Fibroblast of skin of back (primary cell): Measurements from ENCODE around the gene PRG2.
A peak's percentile ranks its signal among the peaks of the same experiment; 100 is the strongest.

ENCODE experiments used
- DNase-seq: peaks from one replicate; pipeline ENCODE4 v3.0.0-alpha.2; 2013

The PRG2 gene

DNA sequence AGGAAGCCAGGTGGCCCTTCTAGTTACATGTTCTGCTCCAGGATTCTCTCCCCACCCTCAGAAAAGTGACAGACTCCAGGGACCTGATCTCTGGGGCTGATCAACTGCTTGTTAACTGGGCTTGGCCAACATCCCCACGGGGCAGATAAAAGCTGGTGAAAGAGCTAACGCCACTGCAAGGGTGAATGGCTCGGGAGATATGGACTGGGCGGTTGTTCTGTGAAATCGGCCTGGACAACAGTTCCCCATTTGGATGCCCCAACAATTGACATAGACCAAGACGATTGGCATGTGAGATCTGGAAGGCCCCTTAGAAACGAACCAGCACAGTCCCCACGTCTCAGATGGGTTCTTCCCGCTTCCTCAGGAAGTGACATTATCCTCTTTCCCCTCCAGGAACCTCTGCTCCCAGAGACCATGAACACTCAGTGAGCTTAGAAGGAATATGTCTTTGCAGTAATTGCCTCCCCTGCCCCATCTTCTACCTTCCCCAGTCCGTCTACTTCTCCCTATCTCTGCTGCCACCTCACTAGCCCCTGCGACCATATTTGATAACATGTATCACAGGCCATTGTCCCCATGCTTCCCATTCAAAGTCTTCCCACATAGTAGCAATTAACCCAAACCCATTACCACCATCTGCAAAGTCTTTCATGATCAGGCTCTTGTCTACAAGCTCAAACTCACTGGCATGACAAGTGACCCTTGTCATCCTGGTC lies 5.6 kb upstream of the PRG2 start:
- DNase-seq: no peak

DNA sequence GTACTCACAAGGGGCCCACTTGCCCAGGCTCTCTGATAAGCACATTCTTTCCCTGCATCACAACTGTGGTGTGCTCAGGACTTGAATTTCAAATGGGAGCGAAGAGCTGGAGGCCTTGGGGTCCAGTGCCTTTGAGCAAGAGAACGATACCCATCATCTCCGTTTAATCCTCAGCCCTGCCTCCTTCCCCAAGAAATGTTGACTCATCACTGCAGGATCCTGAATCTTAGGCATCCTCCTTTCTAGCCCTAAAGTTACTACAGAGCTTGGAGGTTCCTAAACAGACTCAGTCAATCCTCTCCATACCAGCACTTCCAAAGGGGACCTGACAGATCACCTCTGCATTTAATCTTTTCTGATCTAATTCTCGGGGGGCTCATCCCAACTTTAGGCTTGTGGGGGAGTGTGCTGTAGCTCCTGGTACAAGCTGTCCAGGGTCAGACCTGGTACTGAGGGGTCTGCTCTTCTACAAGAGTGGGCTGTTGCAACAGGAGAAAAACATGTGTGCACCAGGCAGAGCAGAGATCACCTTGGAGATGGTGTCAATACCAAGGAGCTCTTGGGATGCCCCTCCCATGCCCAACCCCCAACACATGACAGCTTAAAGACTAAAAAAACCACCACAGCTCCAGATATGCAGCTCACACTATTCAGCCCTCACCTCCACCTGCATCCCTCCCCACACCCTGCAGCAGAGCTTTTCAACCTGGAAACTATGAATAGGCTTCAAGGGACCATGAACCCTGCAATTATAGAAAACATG lies 3.9 kb upstream of the PRG2 start:
- no peak for DNase-seq

GRCh38 chr11:57392763-57393105 lies 2.3 kb upstream of the PRG2 start:
- DNase-seq: no peak

DNA sequence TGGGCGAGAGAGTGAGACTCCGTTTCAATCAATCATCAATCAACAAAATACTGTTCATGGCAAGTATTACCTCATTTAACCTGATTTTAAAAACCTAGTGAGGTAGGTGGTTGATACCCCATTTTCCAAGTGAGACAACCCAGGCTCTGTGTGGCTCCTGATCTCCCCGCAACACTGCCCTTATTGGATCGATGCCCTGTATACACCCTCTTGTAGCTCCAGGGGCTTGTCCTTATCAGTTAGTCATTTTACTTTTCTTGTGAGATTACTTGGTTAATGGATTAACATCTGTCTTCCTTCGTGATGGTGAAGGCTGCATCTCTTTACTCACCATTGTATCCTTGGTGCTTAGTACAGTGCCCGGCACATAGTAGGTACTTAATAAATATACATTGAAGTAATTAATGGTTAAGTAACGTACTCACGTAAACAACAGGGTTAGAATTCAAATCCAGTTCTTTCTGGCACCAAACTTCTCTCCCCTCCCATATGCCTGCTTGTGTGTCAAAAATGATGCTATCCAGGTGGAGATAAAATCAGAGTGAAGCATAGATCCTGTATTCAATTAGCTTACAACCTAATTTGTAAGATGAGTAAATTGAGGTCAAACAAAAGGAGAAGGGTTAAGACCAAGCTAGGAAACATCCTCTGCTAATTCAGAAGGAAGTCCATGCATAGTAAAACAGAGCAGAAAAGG lies 1.8 kb upstream of the PRG2 start:
- DNase-seq: no peak

DNA sequence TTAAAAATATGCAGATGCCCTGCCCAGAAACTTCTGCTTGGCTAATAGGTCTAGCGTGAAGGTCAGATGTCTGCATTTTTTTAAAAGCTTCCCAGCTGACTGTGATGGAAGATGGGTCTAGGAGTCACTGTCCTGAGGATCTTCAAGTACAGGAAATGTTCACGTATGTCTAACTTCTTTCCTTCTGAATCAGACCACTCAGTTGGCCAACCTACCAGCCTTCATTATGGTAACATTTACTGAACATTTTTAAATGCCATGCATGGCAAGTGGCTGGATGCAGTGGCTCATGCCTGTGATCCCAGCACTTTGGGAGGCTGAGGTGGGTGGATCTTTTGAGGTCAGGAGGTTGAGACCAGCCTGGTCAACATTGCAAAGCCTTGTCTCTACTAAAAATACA lies 1.1 kb upstream of the PRG2 start:
- no peak for DNase-seq

DNA sequence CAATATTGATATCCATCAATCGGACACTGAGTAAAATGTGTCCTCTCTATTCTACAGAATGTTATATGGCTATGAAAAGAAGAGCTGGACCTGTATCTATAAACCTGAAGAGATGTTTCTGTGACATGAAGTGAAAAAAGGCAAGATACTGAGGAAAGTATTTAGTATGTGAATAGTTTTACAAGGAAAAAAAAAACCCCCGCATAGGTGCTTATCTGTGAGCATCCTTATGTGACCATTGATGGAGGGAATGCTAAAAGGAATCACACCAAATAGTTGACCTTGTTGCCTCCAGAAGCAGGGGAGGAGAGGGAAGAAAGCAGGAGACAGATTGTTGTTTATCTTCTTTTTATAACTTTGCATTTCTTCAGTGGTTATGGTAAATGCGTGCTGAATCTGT lies 661 bp upstream of the PRG2 start:
- no peak for DNase-seq

DNA sequence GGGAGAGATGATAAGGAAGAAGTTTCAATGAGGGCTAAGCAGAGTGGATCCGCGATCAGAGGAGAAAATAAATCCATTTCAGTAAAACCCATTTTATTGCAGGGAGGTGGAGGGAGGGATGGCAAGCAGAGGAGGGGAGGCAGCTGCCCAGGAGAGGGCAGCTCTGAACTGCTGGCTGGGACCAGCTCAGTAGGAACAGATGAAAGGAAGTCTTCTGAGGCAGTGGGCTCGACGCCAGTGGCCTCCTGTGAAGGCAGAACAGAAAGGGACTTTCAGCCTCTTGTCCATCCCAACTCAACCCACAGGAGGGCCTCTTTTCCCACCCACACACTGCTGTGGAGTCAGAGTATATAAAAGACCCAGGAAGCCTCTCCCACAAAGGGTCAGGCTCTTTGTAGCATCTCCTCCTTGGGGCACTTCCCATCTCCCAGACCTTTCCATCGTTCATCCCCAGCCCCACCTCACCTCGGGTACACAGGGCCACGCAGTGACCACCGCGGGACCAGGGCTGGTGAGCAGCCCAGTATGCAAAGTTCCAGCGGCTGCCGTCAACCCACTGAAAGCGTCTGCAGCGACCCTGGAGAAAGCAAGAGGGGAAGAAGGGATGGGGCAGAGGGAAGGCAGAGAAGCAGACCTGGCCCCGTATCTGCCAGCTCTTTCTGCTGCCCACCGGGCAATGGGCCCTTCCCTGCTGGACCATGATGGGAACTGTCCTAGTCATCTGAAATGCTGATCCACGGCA lies 3.0 kb downstream of the PRG2 start:
- no peak for DNase-seq

- DNase-seq: no peak
These were observed 4.1 kb downstream of the PRG2 start for GRCh38 chr11:57386178-57386940.

GRCh38 chr11:57380975-57381374 lies 9.5 kb downstream of the PRG2 start, which contains the start of gene PRG3:
Gene PRG3, minus strand, starts transcription at chr11:57381150. Its CDS starts 442 bp downstream, at chr11:57380708.
- DNase-seq: no peak

- DNase-seq: peak; percentile 13
These were observed 10.7 kb downstream of the PRG2 start for GRCh38 chr11:57379732-57380131.

GRCh38 chr11:57378186-57378585 lies 12.3 kb downstream of the PRG2 start:
- no peak for DNase-seq

- DNase-seq: no peak
These were observed 13.3 kb downstream of the PRG2 start for GRCh38 chr11:57377107-57377506.

- DNase-seq: no peak
These were observed 14.1 kb downstream of the PRG2 start for GRCh38 chr11:57376095-57377090.

- no peak for DNase-seq
These were observed 15.0 kb downstream of the PRG2 start for GRCh38 chr11:57375490-57375889.

DNA sequence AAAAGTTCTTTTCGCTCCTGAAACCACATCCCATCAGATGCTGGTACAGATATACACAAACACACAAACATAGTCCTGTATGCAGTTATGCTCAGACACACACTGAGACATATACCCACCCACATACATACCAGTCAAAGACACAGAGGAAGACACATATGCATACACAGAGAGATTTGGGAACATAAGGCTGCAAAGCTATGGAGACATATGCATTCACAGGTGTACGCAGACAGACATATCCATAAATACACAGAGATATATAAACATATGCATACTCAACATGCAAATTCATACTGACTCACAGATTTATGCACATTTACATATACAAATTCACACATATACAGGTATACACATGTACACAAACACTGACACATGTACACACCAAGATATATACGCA lies 15.5 kb downstream of the PRG2 start:
- DNase-seq: no peak

DNA sequence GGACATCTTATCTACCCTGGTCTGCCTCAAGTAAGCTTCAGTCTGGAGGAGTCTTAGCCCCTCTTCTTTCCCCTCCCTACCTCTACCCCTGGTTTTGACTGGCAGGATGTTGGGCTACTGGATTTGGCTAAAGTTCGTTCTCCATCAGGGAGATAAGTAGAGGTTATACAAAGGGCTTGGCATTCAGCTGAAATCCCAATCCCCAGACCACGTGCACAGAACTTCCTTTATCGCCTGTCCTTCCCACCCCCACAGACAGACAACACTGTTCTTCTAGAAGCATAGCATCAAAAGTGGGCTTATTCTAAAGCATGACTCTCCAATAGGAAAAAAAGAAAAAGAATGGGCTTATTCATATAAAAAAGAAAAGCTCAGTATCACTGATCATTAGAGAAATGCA lies 17.3 kb downstream of the PRG2 start:
- DNase-seq: no peak

GRCh38 chr11:57370941-57371340 lies 19.5 kb downstream of the PRG2 start:
- no peak for DNase-seq

DNA sequence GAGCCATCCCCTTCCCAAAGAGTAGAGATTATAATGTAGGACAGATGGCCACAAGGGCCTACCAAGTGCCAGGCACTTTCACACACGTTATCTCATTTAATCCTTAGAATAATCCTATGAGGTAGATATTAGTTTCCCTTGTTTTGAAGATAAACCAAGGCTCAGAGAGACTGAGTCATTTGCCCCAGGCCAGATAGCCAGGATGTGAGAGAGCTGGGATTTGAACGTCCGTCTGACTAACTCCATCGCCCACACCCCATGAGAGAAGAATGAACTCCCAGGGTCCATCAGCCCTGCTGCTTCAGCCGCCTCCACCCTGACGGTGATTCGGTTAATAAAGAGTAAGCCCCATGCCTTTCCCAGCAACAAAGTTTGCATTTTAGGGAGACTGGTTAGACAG lies 20.2 kb downstream of the PRG2 start:
- peak; percentile 25 for DNase-seq

GRCh38 chr11:57368845-57369232 lies 21.6 kb downstream of the PRG2 start:
- no peak for DNase-seq

GRCh38 chr11:57368106-57368844 lies 22.2 kb downstream of the PRG2 start:
- DNase-seq: no peak
